GM12873 (cell line): ENCODE data around the gene KLF13.

Source experiments
- TF ChIP-seq, protein P1 (sequence below): IDR thresholded peaks from 2 replicates; pipeline ENCODE4 v1.5.1; 2012; ENCODE audit warnings: low read depth, mild to moderate bottlenecking, moderate library complexity, low read length, control low read depth; ENCODE audit not compliant: insufficient read depth; ENCODE audit errors: missing control alignments

KLF13 gene

GRCh38 chr15:31305375-31305774 lies 21.3 kb upstream of the KLF13 start:
- TF ChIP-seq, protein P1, sequence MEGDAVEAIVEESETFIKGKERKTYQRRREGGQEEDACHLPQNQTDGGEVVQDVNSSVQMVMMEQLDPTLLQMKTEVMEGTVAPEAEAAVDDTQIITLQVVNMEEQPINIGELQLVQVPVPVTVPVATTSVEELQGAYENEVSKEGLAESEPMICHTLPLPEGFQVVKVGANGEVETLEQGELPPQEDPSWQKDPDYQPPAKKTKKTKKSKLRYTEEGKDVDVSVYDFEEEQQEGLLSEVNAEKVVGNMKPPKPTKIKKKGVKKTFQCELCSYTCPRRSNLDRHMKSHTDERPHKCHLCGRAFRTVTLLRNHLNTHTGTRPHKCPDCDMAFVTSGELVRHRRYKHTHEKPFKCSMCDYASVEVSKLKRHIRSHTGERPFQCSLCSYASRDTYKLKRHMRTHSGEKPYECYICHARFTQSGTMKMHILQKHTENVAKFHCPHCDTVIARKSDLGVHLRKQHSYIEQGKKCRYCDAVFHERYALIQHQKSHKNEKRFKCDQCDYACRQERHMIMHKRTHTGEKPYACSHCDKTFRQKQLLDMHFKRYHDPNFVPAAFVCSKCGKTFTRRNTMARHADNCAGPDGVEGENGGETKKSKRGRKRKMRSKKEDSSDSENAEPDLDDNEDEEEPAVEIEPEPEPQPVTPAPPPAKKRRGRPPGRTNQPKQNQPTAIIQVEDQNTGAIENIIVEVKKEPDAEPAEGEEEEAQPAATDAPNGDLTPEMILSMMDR = no peak

DNA sequence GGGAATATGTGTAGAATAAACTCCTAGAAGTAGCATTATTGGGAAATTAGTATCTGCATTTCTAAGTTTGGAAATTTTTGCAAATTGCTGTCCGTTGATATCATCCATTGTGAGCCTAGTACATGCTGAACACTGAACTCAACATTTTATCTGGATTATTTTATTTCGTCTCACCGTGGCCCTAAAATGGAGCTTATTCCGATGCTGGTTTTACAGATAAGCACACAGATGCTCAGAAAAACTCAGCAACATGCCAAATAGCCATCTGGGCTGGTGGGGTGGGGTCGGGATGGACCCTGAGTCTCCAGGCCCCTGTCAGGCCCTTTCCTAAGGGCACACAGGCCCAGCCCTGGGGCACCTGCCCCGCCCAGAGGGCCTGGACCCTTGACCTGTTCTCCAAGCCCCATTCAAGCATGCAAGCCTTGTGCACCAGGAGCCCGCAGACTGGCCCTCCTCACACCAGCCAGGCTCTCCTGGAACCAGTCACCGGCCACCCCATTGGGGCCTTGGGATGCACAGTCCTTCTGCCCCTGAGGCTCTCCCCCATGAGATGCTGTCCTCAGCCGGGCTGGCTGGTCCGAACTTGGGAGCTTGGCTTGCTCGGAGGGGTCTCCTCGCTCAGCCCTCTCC lies 20.7 kb upstream of the KLF13 start:
- TF ChIP-seq, protein P1 = no peak

- TF ChIP-seq, protein P1 = no peak
These were observed 20.0 kb upstream of the KLF13 start for GRCh38 chr15:31306426-31307269.

DNA sequence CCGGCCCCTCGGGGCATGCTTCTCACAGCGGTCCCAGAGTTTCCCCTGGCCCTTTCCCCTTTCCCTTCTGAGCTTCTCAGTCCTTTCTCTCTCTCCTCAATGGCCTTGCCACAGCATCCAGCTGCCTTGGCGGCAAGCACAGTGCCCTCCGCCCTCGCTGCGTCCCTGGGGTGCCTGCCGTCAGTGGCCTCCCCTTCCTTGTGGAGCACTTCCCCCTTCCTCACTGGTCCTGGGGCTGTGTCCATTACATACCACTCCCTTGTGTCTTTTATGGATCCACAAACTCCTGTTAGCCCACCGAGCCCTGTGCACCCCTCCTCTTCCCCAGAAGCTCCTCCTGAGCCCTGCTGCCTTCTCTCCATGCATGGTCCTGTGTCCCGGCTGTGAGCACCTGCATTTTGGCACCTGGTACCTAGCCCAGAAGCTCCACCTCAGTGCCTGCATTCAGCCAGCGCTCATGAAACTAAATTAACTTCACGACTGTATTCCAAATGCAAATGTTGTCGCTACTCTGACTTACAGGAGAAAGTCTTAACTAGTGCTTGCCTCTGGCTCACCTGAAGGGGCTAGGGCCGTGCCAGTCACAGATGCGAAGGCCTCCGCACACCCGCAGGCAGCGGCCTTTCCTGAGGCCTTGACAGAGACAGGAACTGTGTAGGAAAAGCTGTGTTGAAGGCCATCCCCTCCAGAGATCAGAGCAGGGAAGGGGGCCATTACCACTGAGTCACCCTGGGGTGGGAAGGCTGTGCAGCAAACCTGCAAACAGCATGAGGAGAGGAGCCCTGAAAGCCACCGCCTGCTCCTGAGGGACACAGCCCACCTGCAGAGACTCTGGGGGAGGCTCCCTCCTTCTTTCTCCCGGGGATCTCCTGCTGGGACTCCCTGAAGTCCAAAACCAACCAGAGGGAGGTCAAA lies 19.1 kb upstream of the KLF13 start:
- TF ChIP-seq, protein P1 = no peak

DNA sequence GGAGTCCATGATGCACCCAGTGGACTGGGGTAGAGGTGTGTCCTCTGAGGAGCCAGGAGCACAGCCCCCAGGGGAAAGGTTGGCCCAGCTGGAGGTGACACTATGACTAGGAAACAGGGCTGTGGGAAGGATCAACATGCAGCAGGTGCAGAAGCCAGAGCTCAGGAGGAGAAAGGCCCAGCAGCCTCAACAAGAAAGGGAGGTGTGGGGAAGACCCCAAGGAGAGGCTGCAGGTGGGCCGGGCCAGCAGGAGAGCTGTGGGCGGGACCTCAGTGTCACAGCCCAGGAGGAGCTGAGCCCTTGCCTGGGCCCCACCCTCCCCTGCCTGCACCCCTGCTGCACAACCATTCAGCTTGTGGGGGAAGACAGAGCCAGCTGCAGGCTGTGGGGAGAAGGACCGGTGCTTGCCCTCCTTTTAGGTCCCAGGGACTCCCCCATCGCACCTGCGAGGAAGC lies 18.4 kb upstream of the KLF13 start:
- TF ChIP-seq, protein P1 = no peak

DNA sequence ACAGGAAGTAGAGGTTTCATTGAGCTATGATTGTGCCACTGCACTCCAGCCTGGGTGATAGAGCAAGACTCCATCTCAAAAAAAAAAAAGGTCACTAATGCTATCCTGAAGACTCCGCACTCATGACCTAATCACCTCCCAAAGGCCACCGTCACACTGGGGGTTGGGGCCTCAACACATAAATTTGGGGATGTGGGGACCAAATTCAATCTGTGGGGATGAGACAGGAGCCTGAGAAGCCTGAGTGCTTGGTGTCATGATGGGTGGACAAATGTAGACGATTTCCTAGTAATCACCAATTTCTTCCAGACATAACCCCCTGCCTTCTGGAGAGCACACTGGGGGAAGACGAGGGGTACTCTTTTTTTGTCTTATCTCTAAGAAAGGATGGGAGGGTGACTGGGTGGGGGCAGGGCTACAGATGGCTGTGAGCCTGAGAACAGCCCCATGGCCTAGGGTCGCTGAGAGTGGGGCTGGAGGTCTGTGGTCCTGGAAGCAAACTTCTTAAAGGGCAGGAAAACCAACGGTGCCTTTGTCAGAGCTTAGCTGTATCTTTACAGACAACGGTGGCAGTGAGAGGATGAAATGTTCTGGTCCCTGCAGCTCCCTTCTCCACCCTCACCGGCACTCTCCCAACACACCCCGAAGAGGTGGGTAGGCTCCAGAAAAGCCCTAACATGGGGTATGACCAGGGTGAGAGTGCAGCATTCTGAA lies 16.6 kb upstream of the KLF13 start:
- TF ChIP-seq, protein P1 = no peak
